ENCODE data around the gene FBH1.

Gene FBH1

GRCh38 chr10:5887029-5887428 lies 3.0 kb upstream of the FBH1 start:
- no peak overlapping the region for H3K4me3 ChIP-seq (ENCODE audit: low read length)
- TF ChIP-seq, protein P1, sequence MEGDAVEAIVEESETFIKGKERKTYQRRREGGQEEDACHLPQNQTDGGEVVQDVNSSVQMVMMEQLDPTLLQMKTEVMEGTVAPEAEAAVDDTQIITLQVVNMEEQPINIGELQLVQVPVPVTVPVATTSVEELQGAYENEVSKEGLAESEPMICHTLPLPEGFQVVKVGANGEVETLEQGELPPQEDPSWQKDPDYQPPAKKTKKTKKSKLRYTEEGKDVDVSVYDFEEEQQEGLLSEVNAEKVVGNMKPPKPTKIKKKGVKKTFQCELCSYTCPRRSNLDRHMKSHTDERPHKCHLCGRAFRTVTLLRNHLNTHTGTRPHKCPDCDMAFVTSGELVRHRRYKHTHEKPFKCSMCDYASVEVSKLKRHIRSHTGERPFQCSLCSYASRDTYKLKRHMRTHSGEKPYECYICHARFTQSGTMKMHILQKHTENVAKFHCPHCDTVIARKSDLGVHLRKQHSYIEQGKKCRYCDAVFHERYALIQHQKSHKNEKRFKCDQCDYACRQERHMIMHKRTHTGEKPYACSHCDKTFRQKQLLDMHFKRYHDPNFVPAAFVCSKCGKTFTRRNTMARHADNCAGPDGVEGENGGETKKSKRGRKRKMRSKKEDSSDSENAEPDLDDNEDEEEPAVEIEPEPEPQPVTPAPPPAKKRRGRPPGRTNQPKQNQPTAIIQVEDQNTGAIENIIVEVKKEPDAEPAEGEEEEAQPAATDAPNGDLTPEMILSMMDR (conservative IDR thresholded peaks at IDR 0.05; ENCODE audit: low read length): no peak
- peak; percentile 6 for DNase-seq (ENCODE audit: low read depth)

DNA sequence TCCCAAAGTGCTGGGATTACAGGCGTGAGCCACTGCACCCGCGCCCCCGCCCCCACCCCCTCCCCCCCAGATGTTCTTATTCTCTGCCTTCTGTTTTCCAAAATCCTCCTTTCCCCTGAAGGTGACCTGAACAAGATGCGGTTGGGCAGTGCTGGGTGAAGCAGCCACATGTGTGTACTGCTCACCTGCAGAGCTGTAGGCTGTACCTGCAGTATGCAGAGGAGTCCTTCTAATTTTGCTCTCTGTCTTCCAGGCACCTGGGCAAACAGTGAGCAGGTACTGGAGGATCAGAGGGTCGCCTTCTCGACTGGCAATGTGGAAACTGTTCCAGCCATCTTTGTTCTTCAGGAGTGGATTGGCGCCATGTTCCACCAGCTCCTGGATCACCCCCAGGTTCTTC lies 2.4 kb upstream of the FBH1 start:
- peak overlapping the region; percentile 74; the same call in 1 of the 2 replicates for H3K4me3 ChIP-seq (ENCODE audit: low read length)
- TF ChIP-seq, protein P1 (conservative IDR thresholded peaks at IDR 0.05; ENCODE audit: low read length): no peak
- no peak for DNase-seq (ENCODE audit: low read depth)

GRCh38 chr10:5888351-5888750 lies 1.7 kb upstream of the FBH1 start:
- H3K4me3 ChIP-seq (ENCODE audit: low read length): peak overlapping the region; percentile 74
- peak; percentile 54 for DNase-seq (ENCODE audit: low read depth)
- TF ChIP-seq, protein P1 (conservative IDR thresholded peaks at IDR 0.05; ENCODE audit: low read length): no peak

- TF ChIP-seq, protein P1 (conservative IDR thresholded peaks at IDR 0.05; ENCODE audit: low read length): no peak
- DNase-seq (ENCODE audit: low read depth): peak; percentile 8
Observed at GRCh38 chr10:5888843-5889623, 1.0 kb upstream of the FBH1 start.

GRCh38 chr10:5890452-5890915 lies 441 bp downstream of the FBH1 start:
- peak overlapping the region; percentile 92 for H3K4me3 ChIP-seq (ENCODE audit: low read length)
- TF ChIP-seq, protein P1 (conservative IDR thresholded peaks at IDR 0.05; ENCODE audit: low read length): no peak
- peak; percentile 24 for DNase-seq (ENCODE audit: low read depth)

More at GRCh38 chr10:5888843-5889623, 1.0 kb upstream of the FBH1 start:
- peak overlapping the region; percentile 74 for H3K4me3 ChIP-seq (ENCODE audit: low read length)

DNA sequence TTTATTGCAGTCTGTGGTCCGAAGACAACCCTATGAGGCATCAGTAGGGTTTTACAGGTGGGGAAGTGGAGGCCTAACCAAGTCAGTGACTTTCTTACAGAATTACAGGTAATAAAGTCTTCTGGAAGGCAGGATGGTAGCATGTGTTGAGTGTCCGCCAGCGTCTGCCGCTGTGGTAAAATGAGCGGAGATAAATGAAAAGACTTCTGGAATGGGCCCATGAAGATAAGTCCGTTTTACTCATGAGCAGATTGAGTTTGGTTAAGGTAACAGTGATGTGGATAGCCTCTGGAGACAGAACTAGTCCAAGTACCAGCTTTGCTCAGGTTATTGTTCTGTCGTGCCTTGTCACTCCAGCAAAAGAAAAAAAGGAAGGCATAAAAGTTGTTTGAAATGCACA lies 966 bp downstream of the FBH1 start:
- DNase-seq (ENCODE audit: low read depth): peak; percentile 1
- TF ChIP-seq, protein P1 (conservative IDR thresholded peaks at IDR 0.05; ENCODE audit: low read length): no peak

DNA sequence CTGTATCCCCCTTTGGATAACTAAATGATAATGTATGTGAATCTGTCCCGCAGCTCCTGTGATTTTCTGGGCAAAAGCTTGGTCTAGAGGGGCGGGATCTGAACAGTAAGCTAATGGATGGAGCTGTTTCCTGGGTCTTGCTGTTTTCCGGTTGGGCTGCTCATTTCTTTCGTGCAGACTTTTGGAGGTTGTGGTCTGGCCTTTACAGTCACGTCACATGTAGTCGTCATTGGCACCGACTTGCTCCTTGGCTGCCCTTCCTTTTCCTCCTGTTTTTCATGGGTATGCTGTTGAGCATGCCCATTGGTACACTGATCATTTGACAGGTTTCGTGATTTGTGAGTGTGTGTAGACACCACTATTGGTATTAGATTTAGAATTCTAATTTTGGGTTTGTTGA lies 2.0 kb downstream of the FBH1 start:
- DNase-seq (ENCODE audit: low read depth): peak; percentile 68
- no peak overlapping the region for H3K4me3 ChIP-seq (ENCODE audit: low read length)
- TF ChIP-seq, protein P1 (conservative IDR thresholded peaks at IDR 0.05; ENCODE audit: low read length): no peak

More for the DNA sequence above, 966 bp downstream of the FBH1 start:
- H3K4me3 ChIP-seq (ENCODE audit: low read length): peak overlapping the region; percentile 92

All from AG10803 (cell line).